ENCODE results near the gene NPAS4.
"Not testable (repeated sequence)": the region's sequence is repeated elsewhere in the genome, so short reads cannot be mapped to it uniquely, and the experiment has no call there.

Gene NPAS4

GRCh38 chr11:66420671-66421476 lies at the start of gene NPAS4:
NPAS4 (plus strand) TSS chr11:66421035; CDS start chr11:66421180, 145 bp downstream.
- H3K4me3 ChIP-seq (ENCODE audit: low read depth, low read length), result no peak within 1 kb of the TSS
- no peak for TF ChIP-seq CTCF (IDR thresholded peaks at IDR 0.05; ENCODE audit: low read depth, low read length, missing control alignments)
- DNase-seq (ENCODE audit: low read depth), result no peak

GRCh38 chr11:66371627-66372415 lies 49.0 kb upstream of the NPAS4 start, which contains the start of gene SLC29A2:
SLC29A2 (minus strand) TSS chr11:66371760; CDS start chr11:66371591, 169 bp downstream.
- TF ChIP-seq CTCF (IDR thresholded peaks at IDR 0.05; ENCODE audit: low read depth, low read length, missing control alignments), result no peak
- H3K4me3 ChIP-seq (ENCODE audit: low read depth, low read length), result peak within 1 kb of the TSS; percentile 63
- no peak for DNase-seq (ENCODE audit: low read depth)

GRCh38 chr11:66373265-66373664 lies 47.6 kb upstream of the NPAS4 start:
- no peak overlapping the region for H3K4me3 ChIP-seq (ENCODE audit: low read depth, low read length)
- DNase-seq (ENCODE audit: low read depth), result no peak
- no peak for TF ChIP-seq CTCF (IDR thresholded peaks at IDR 0.05; ENCODE audit: low read depth, low read length, missing control alignments)

- DNase-seq (ENCODE audit: low read depth); H3K4me3 ChIP-seq (ENCODE audit: low read depth, low read length): not testable (repeated sequence)
These were observed 47.0 kb upstream of the NPAS4 start for GRCh38 chr11:66373690-66374287.

- not testable (repeated sequence) for DNase-seq (ENCODE audit: low read depth); H3K4me3 ChIP-seq (ENCODE audit: low read depth, low read length)
These were observed 40.6 kb upstream of the NPAS4 start for GRCh38 chr11:66380264-66380663.

- DNase-seq (ENCODE audit: low read depth); H3K4me3 ChIP-seq (ENCODE audit: low read depth, low read length): not testable (repeated sequence)
These were observed 36.5 kb upstream of the NPAS4 start for GRCh38 chr11:66384316-66384715.

- TF ChIP-seq CTCF (IDR thresholded peaks at IDR 0.05; ENCODE audit: low read depth, low read length, missing control alignments), result peak; percentile 94
- H3K4me3 ChIP-seq (ENCODE audit: low read depth, low read length), result no peak overlapping the region
These were observed 34.4 kb upstream of the NPAS4 start for GRCh38 chr11:66386171-66387069.

More at GRCh38 chr11:66386171-66387069, 34.4 kb upstream of the NPAS4 start:
- peak; percentile 53 for DNase-seq (ENCODE audit: low read depth)
